ENCODE measurements around the gene ARID1A.

ARID1A gene

GRCh38 chr1:26689504-26689903, 6.3 kb upstream of the ARID1A start:
- no peak overlapping the region for H3K4me3 ChIP-seq (ENCODE audit: low read depth in 1 of 2, low read length in 2 of 2)
- DNase-seq = no peak
- H3K4me2 ChIP-seq (ENCODE audit: insufficient read depth, low read length) = no peak overlapping the region
- H3K27me3 ChIP-seq (ENCODE audit: insufficient read depth, low read length, poor library complexity) = no peaks in the 10 kb centered on the region
- no peak overlapping the region for H3K9ac ChIP-seq (ENCODE audit: low read depth, low read length)
- peaks cover 11% of the 10 kb centered on the region for H3K79me2 ChIP-seq (ENCODE audit: insufficient read depth, low read length)
- no peaks in the 10 kb centered on the region for H4K20me1 ChIP-seq (ENCODE audit: insufficient read depth, low read length)
- no peak for ATAC-seq (ENCODE audit: insufficient read depth, low read depth)
- no peaks in the 10 kb centered on the region for H3K9me3 ChIP-seq (ENCODE audit: insufficient read depth, low read length, severe bottlenecking)
- no peak overlapping the region for H2AFZ ChIP-seq (ENCODE audit: low read depth, low read length)
- no peak overlapping the region for H3K27ac ChIP-seq (ENCODE audit: low read length)
- peaks cover 20% of the 10 kb centered on the region for H3K4me1 ChIP-seq (ENCODE audit: insufficient read depth, low read length)
- H3K36me3 ChIP-seq (ENCODE audit: insufficient read depth, low read length) = no peaks in the 10 kb centered on the region
- no peak for TF ChIP-seq EZH2 (IDR thresholded peaks at IDR 0.05; ENCODE audit: borderline replicate concordance, low read depth, low read length, severe bottlenecking)
- TF ChIP-seq CTCF (IDR thresholded peaks at IDR 0.05; ENCODE audit: borderline replicate concordance, extremely low read depth, low read length, poor library complexity, severe bottlenecking) = no peak

GRCh38 chr1:26690157-26690556, 5.7 kb upstream of the ARID1A start:
- peaks cover 26% of the 10 kb centered on the region for H3K4me1 ChIP-seq (ENCODE audit: insufficient read depth, low read length)
- H3K36me3 ChIP-seq (ENCODE audit: insufficient read depth, low read length) = no peaks in the 10 kb centered on the region
- no peak for TF ChIP-seq EZH2 (IDR thresholded peaks at IDR 0.05; ENCODE audit: borderline replicate concordance, low read depth, low read length, severe bottlenecking)
- no peak for TF ChIP-seq CTCF (IDR thresholded peaks at IDR 0.05; ENCODE audit: borderline replicate concordance, extremely low read depth, low read length, poor library complexity, severe bottlenecking)
- H4K20me1 ChIP-seq (ENCODE audit: insufficient read depth, low read length) = no peaks in the 10 kb centered on the region
- H3K9ac ChIP-seq (ENCODE audit: low read depth, low read length) = no peak overlapping the region
- H3K4me2 ChIP-seq (ENCODE audit: insufficient read depth, low read length) = no peak overlapping the region
- H3K4me3 ChIP-seq (ENCODE audit: low read depth in 1 of 2, low read length in 2 of 2) = no peak overlapping the region
- H3K27me3 ChIP-seq (ENCODE audit: insufficient read depth, low read length, poor library complexity) = no peaks in the 10 kb centered on the region
- H3K79me2 ChIP-seq (ENCODE audit: insufficient read depth, low read length) = peaks cover 18% of the 10 kb centered on the region
- ATAC-seq (ENCODE audit: insufficient read depth, low read depth) (no peak), DNase-seq (no peak)
- no peak overlapping the region for H2AFZ ChIP-seq (ENCODE audit: low read depth, low read length)
- no peaks in the 10 kb centered on the region for H3K9me3 ChIP-seq (ENCODE audit: insufficient read depth, low read length, severe bottlenecking)
- H3K27ac ChIP-seq (ENCODE audit: low read length) = no peak overlapping the region

- peak overlapping the region; percentile 24; the same call in 1 of the 2 replicates for H2AFZ ChIP-seq (ENCODE audit: low read depth, low read length)
- H4K20me1 ChIP-seq (ENCODE audit: insufficient read depth, low read length) = no peaks in the 10 kb centered on the region
- no peaks in the 10 kb centered on the region for H3K9me3 ChIP-seq (ENCODE audit: insufficient read depth, low read length, severe bottlenecking)
- H3K79me2 ChIP-seq (ENCODE audit: insufficient read depth, low read length) = peaks cover 20% of the 10 kb centered on the region
- no peak overlapping the region for H3K27ac ChIP-seq (ENCODE audit: low read length)
- H3K36me3 ChIP-seq (ENCODE audit: insufficient read depth, low read length) = no peaks in the 10 kb centered on the region
- H3K27me3 ChIP-seq (ENCODE audit: insufficient read depth, low read length, poor library complexity) = no peaks in the 10 kb centered on the region
- no peak for ATAC-seq (ENCODE audit: insufficient read depth, low read depth)
- H3K4me3 ChIP-seq (ENCODE audit: low read depth in 1 of 2, low read length in 2 of 2) = no peak overlapping the region
- no peak for DNase-seq
- H3K4me1 ChIP-seq (ENCODE audit: insufficient read depth, low read length) = peaks cover 26% of the 10 kb centered on the region
- H3K9ac ChIP-seq (ENCODE audit: low read depth, low read length) = no peak overlapping the region
- H3K4me2 ChIP-seq (ENCODE audit: insufficient read depth, low read length) = no peak overlapping the region
- TF ChIP-seq CTCF (IDR thresholded peaks at IDR 0.05; ENCODE audit: borderline replicate concordance, extremely low read depth, low read length, poor library complexity, severe bottlenecking) (no peak), EZH2 (IDR thresholded peaks at IDR 0.05; ENCODE audit: borderline replicate concordance, low read depth, low read length, severe bottlenecking) (no peak)
These were observed 5.2 kb upstream of the ARID1A start for GRCh38 chr1:26690576-26691031.
